Stomach (tissue), 4 donors: ENCODE data around the gene SCYL3.

Source experiments
- CTCF ChIP-seq, 7 experiments: fragments of 450-650 bp in 4 of 7; fragments of 200-600 bp in 3 of 7; sonication (generic) in 3 of 7; IDR thresholded peaks; one replicate each; pipeline ENCODE4 v1.5.1; 2016 to 2019; ENCODE audit warnings: antibody characterized with exemption in 7 of 7, control low read depth in 2 of 7, mild to moderate bottlenecking in 1 of 7
- EP300 ChIP-seq: sonication (generic); formaldehyde crosslinking; IDR thresholded peaks from one replicate; pipeline ENCODE4 v1.6.1; 2017; ENCODE audit warnings: antibody characterized with exemption
- POLR2A ChIP-seq, 4 donors: fragments of 450-650 bp; IDR thresholded peaks; one replicate each; pipeline ENCODE4 v1.6.1; 2016; ENCODE audit warnings: antibody characterized with exemption in 4 of 4, control low read depth in 2 of 4, mild to moderate bottlenecking in 1 of 4, moderate library complexity in 1 of 4

- TF ChIP-seq POLR2A (IDR thresholded peaks at IDR 0.05): no peak
- TF ChIP-seq CTCF (IDR thresholded peaks at IDR 0.05): no peak
- no peak for TF ChIP-seq EP300
Observed at GRCh38 chr1:169834869-169835268, 58.8 kb downstream of the SCYL3 start.
